NCI-H748 (cell line): ENCODE results near the gene CIB4.

Source experiments
- DNase-seq: peaks from one replicate; lab custom pipeline; 2025; ENCODE audit not compliant: unreplicated experiment; lab: John Stamatoyannopoulos, UW

CIB4 gene

GRCh38 chr2:26644188-26644835, 3.1 kb upstream of the CIB4 start:
- DNase-seq, result no peak

GRCh38 chr2:26642429-26642828, 1.3 kb upstream of the CIB4 start:
- DNase-seq, result no peak

GRCh38 chr2:26640331-26640745, 828 bp downstream of the CIB4 start:
- no peak for DNase-seq

GRCh38 chr2:26639685-26640243, 1.4 kb downstream of the CIB4 start:
- no peak for DNase-seq

- DNase-seq, result no peak
These were observed 3.3 kb downstream of the CIB4 start for GRCh38 chr2:26637811-26638310.

GRCh38 chr2:26636935-26637334, 4.2 kb downstream of the CIB4 start:
- no peak for DNase-seq

- DNase-seq, result no peak
These were observed 5.8 kb downstream of the CIB4 start for GRCh38 chr2:26635401-26635800.

GRCh38 chr2:26634636-26635230, 6.4 kb downstream of the CIB4 start:
- DNase-seq, result no peak

GRCh38 chr2:26633993-26634595, 7.1 kb downstream of the CIB4 start:
- DNase-seq, result no peak

- no peak for DNase-seq
These were observed 7.7 kb downstream of the CIB4 start for GRCh38 chr2:26633351-26633945.

- DNase-seq, result no peak
These were observed 8.5 kb downstream of the CIB4 start for GRCh38 chr2:26632624-26633185.

- no peak for DNase-seq
These were observed 9.6 kb downstream of the CIB4 start for GRCh38 chr2:26631401-26632170.

GRCh38 chr2:26630669-26631360, 10.4 kb downstream of the CIB4 start:
- DNase-seq, result no peak

GRCh38 chr2:26630235-26630634, 10.9 kb downstream of the CIB4 start:
- no peak for DNase-seq

- no peak for DNase-seq
These were observed 11.4 kb downstream of the CIB4 start for GRCh38 chr2:26629751-26630150.

- no peak for DNase-seq
These were observed 11.9 kb downstream of the CIB4 start for GRCh38 chr2:26629346-26629630.

- no peak for DNase-seq
These were observed 12.4 kb downstream of the CIB4 start for GRCh38 chr2:26628561-26629345.

GRCh38 chr2:26627350-26628105, 13.6 kb downstream of the CIB4 start:
- DNase-seq, result no peak

GRCh38 chr2:26626606-26627005, 14.6 kb downstream of the CIB4 start:
- no peak for DNase-seq
